GM23338 (cell line): Measurements from ENCODE around the gene FNDC7. TPM values are rescaled to one million over a fixed set of nuclear protein-coding genes. Genes with fewer than 3 reads are reported as not detected.
"Not testable (repeated sequence)": the region's sequence is repeated elsewhere in the genome, so short reads cannot be mapped to it uniquely, and the experiment has no call there.

ENCODE experiments used
- ATAC-seq: fragments of 200-7000 bp; cut with Tn5 transposase; 3 replicates; pipeline ENCODE4 v1.9.1; 2020
- DNase-seq: peaks from one replicate; pipeline ENCODE4 v3.0.0-alpha.2; 2015; ENCODE audit warnings: low spot score
- H2AFZ ChIP-seq: fragments of 200-600 bp; sonication (generic); 2 replicates; pipeline ENCODE4 v1.8.0; 2016; ENCODE audit warnings: antibody characterized with exemption, mild to moderate bottlenecking, moderate library complexity
- H3F3A ChIP-seq: fragments of 200-600 bp; sonication (generic); replicated peaks from 2 replicates; pipeline ENCODE4 v1.8.0; 2017; ENCODE audit warnings: antibody characterized with exemption, mixed run types, low read depth
- H3K27ac ChIP-seq: fragments of 200-600 bp; sonication (generic); 2 replicates; pipeline ENCODE4 v1.6.1; 2016; ENCODE audit warnings: low read depth
- H3K27me3 ChIP-seq: fragments of 200-600 bp; sonication (generic); 2 replicates; pipeline ENCODE4 v1.8.0; 2016; ENCODE audit warnings: mild to moderate bottlenecking, mixed run types, moderate library complexity; ENCODE audit not compliant: insufficient read depth
- H3K36me3 ChIP-seq: fragments of 200-600 bp; sonication (generic); 2 replicates; pipeline ENCODE4 v1.8.0; 2016; ENCODE audit warnings: mild to moderate bottlenecking; ENCODE audit not compliant: insufficient read depth
- H3K4me1 ChIP-seq: fragments of 200-600 bp; sonication (generic); 2 replicates; pipeline ENCODE4 v1.8.0; 2016; ENCODE audit warnings: mild to moderate bottlenecking, moderate library complexity; ENCODE audit not compliant: insufficient read depth
- H3K4me2 ChIP-seq: fragments of 200-600 bp; sonication (generic); 2 replicates; pipeline ENCODE4 v1.7.1; 2017; ENCODE audit warnings: mixed run types
- H3K4me3 ChIP-seq: fragments of 200-600 bp; sonication (generic); 2 replicates; pipeline ENCODE4 v1.6.1; 2016; ENCODE audit warnings: mixed run types
- H3K79me2 ChIP-seq: fragments of 200-600 bp; sonication (generic); replicated peaks from 2 replicates; pipeline ENCODE4 v1.8.0; 2017; ENCODE audit warnings: mild to moderate bottlenecking; ENCODE audit not compliant: insufficient read depth
- H3K9me2 ChIP-seq: fragments of 200-600 bp; sonication (generic); 2 replicates; pipeline ENCODE4 v1.8.0; 2017; ENCODE audit not compliant: insufficient read depth
- H4K20me1 ChIP-seq: fragments of 200-600 bp; sonication (generic); replicated peaks from 2 replicates; pipeline ENCODE4 v1.8.0; 2017; ENCODE audit warnings: mild to moderate bottlenecking; ENCODE audit not compliant: insufficient read depth
- H3K27ac Mint-ChIP-seq: 2 replicates; pipeline ENCODE4 v1.8.0; 2020; ENCODE audit warnings: inconsistent platforms, mild to moderate bottlenecking, moderate library complexity, mixed read lengths
- H3K27me3 Mint-ChIP-seq: 3 replicates; pipeline ENCODE4 v1.8.0; 2022; ENCODE audit warnings: low read depth, mild to moderate bottlenecking, moderate library complexity, mixed read lengths, inconsistent platforms; ENCODE audit not compliant: insufficient read depth, poor library complexity
- H3K36me3 Mint-ChIP-seq: 3 replicates; pipeline ENCODE4 v1.8.0; 2021; ENCODE audit warnings: low read depth, mild to moderate bottlenecking, inconsistent platforms, moderate library complexity, mixed read lengths
- H3K4me1 Mint-ChIP-seq: 3 replicates; pipeline ENCODE4 v1.8.0; 2020; ENCODE audit warnings: mild to moderate bottlenecking, inconsistent platforms, mixed read lengths
- H3K4me3 Mint-ChIP-seq: 3 replicates; pipeline ENCODE4 v1.8.0; 2021; ENCODE audit warnings: moderate library complexity, mild to moderate bottlenecking, inconsistent platforms, mixed read lengths
- H3K9me3 Mint-ChIP-seq: 3 replicates; pipeline ENCODE4 v1.8.0; 2020; ENCODE audit warnings: moderate library complexity, mild to moderate bottlenecking, inconsistent platforms, mixed read lengths
- CREB1 ChIP-seq: fragments of 250-450 bp; sonication (Bioruptor Pico); IDR thresholded peaks from 2 replicates; pipeline ENCODE4 v1.5.0; 2020; ENCODE audit warnings: low read depth, mild to moderate bottlenecking, moderate library complexity
- CTCF ChIP-seq, 2 experiments: fragments of 200-600 bp in 1 of 2; sonication (generic) in 1 of 2; conservative IDR thresholded peaks; 2 replicates each; pipeline versions ENCODE4 v1.5.1 to v1.6.1; 2016 to 2017; ENCODE audit warnings: antibody characterized with exemption in 2 of 2, low read depth in 2 of 2, mild to moderate bottlenecking in 2 of 2, moderate library complexity in 1 of 2
- ETS1 ChIP-seq: IDR thresholded peaks from 2 replicates; pipeline ENCODE4 v1.6.1; 2016; ENCODE audit warnings: antibody characterized with exemption
- EZH2 ChIP-seq: fragments of 200-600 bp; sonication (generic); IDR thresholded peaks from one replicate; pipeline ENCODE4 v1.8.0; 2017; ENCODE audit warnings: antibody characterized with exemption, mild to moderate bottlenecking, low read depth; ENCODE audit not compliant: unreplicated experiment
- STAT1 ChIP-seq: IDR thresholded peaks from one replicate; pipeline ENCODE4 v1.6.1; 2016; ENCODE audit warnings: antibody characterized with exemption; ENCODE audit not compliant: unreplicated experiment
- ZNF114 ChIP-seq: fragments of 250-450 bp; sonication (Bioruptor Pico); IDR thresholded peaks from 2 replicates; pipeline ENCODE4 v1.5.0; 2020; ENCODE audit warnings: mild to moderate bottlenecking, moderate library complexity
- ZNF331 ChIP-seq: fragments of 250-450 bp; sonication (Bioruptor Pico); IDR thresholded peaks from 2 replicates; pipeline ENCODE4 v1.5.0; 2020; ENCODE audit warnings: low read depth, mild to moderate bottlenecking, moderate library complexity
- ZNF462 ChIP-seq: fragments of 250-450 bp; sonication (Bioruptor Pico); IDR thresholded peaks from 2 replicates; pipeline ENCODE4 v1.5.0; 2020; ENCODE audit warnings: mild to moderate bottlenecking, moderate library complexity
- polyA plus RNA-seq: library from polyadenylated mRNA; unstranded; fragments of >200 nt; fragmentation: Nextera tagmentation; extraction: Ambion mirVana; gene quantifications from 2 replicates; pipeline ENCODE4 v1.2.1, GENCODE V29; 2016
- total RNA-seq: library from RNA; depleted of rRNA; stranded (reverse); fragments of >200 nt; shearing (Covaris generic); gene quantifications from 2 replicates; pipeline ENCODE4 v1.2.3, GENCODE V29; 2014

FNDC7 gene
- total and polyA plus RNA-seq, 2 experiments from 2014 or later, result 0.06 to 0.28 TPM

- Histone ChIP-seq H3K27me3 (peaks cover 15% of the 10 kb centered on the region), H3K4me3 (no peak overlapping the region), H3K9me2 (no peaks in the 10 kb centered on the region), H4K20me1 (no peaks in the 10 kb centered on the region), H3F3A (no peaks in the 10 kb centered on the region), H3K27ac (no peak overlapping the region), H2AFZ (no peak overlapping the region), H3K79me2 (no peaks in the 10 kb centered on the region), H3K36me3 (no peaks in the 10 kb centered on the region), H3K4me1 (no peaks in the 10 kb centered on the region; the same call in 1 of the 2 replicates), H3K4me2 (no peak overlapping the region)
- TF ChIP-seq EZH2 (no peak), STAT1 (no peak), ZNF331 (no peak), ZNF114 (no peak), CREB1 (CRISPR knock-in tag) (no peak), CTCF (conservative IDR thresholded peaks at IDR 0.05; ENCODE audit: low read depth in 2 of 2) (no peak)
- Mint-ChIP-seq H3K4me3 (no peak overlapping the region), H3K9me3 (peaks cover 9% of the 10 kb centered on the region; the same call in 2 of the 3 replicates), H3K27me3 (peaks cover 13% of the 10 kb centered on the region), H3K27ac (no peak overlapping the region), H3K4me1 (no peaks in the 10 kb centered on the region; the same call in 2 of the 3 replicates), H3K36me3 (peaks cover 2% of the 10 kb centered on the region; the same call in 1 of the 3 replicates)
- ATAC-seq (no peak), DNase-seq (no peak)
Measured at GRCh38 chr1:108665771-108666170, 46.9 kb upstream of the FNDC7 start.

GRCh38 chr1:108667422-108667821, 45.3 kb upstream of the FNDC7 start:
- not testable (repeated sequence) for H3K9me2 ChIP-seq, H3K4me1 ChIP-seq, DNase-seq, H3K27me3 ChIP-seq, H3K9me3 Mint-ChIP-seq, H3K4me3 Mint-ChIP-seq, H3K27me3 Mint-ChIP-seq, H3F3A ChIP-seq, H3K79me2 ChIP-seq, H3K4me2 ChIP-seq, H4K20me1 ChIP-seq, H2AFZ ChIP-seq, ATAC-seq, H3K36me3 ChIP-seq, H3K27ac ChIP-seq, H3K4me1 Mint-ChIP-seq, H3K4me3 ChIP-seq, H3K36me3 Mint-ChIP-seq, H3K27ac Mint-ChIP-seq

GRCh38 chr1:108668777-108669176, 43.9 kb upstream of the FNDC7 start:
- H3K4me2 ChIP-seq, result no peak overlapping the region
- peaks cover 5% of the 10 kb centered on the region for H3K27me3 Mint-ChIP-seq
- H3K36me3 Mint-ChIP-seq, result peaks cover 2% of the 10 kb centered on the region; the same call in 1 of the 3 replicates
- no peak overlapping the region for H2AFZ ChIP-seq
- H3K4me1 ChIP-seq, result no peaks in the 10 kb centered on the region
- no peaks in the 10 kb centered on the region for H4K20me1 ChIP-seq
- no peaks in the 10 kb centered on the region for H3K79me2 ChIP-seq
- no peaks in the 10 kb centered on the region for H3K27me3 ChIP-seq
- no peak for ATAC-seq
- peaks cover 9% of the 10 kb centered on the region; the same call in 2 of the 3 replicates for H3K9me3 Mint-ChIP-seq
- H3K27ac ChIP-seq, result no peak overlapping the region
- no peaks in the 10 kb centered on the region for H3K36me3 ChIP-seq
- no peak overlapping the region for H3K27ac Mint-ChIP-seq
- no peak overlapping the region for H3K4me3 Mint-ChIP-seq
- DNase-seq, result no peak
- H3K4me3 ChIP-seq, result no peak overlapping the region
- H3K9me2 ChIP-seq, result no peaks in the 10 kb centered on the region
- H3K4me1 Mint-ChIP-seq, result no peaks in the 10 kb centered on the region; the same call in 2 of the 3 replicates
- H3F3A ChIP-seq, result no peaks in the 10 kb centered on the region
- no peak for TF ChIP-seq ZNF462 (CRISPR knock-in tag)
- TF ChIP-seq ETS1, result no peak
